Erythroblast (primary cell): ENCODE measurements around the gene IRX3.

Source experiments
- GATA1 ChIP-seq: IDR thresholded peaks from 2 replicates; pipeline ENCODE4 v1.6.1; 2011; ENCODE audit warnings: low read depth, mild to moderate bottlenecking, control low read depth, low read length, moderate library complexity
- POLR2A ChIP-seq: IDR thresholded peaks from 2 replicates; pipeline ENCODE4 v1.6.1; 2011; ENCODE audit warnings: mild to moderate bottlenecking, low read length

- no peak for TF ChIP-seq POLR2A
- TF ChIP-seq GATA1: no peak
Measured at GRCh38 chr16:54297154-54297553, 10.6 kb upstream of the IRX3 start.
